IPS-NIHi7 (cell line): ENCODE measurements around the gene GP9.

Experiments used
- DNase-seq: peaks from one replicate; pipeline ENCODE4 v3.0.0; 2012; ENCODE audit warnings: mixed read lengths; ENCODE audit errors: extremely low spot score

Gene GP9

DNA sequence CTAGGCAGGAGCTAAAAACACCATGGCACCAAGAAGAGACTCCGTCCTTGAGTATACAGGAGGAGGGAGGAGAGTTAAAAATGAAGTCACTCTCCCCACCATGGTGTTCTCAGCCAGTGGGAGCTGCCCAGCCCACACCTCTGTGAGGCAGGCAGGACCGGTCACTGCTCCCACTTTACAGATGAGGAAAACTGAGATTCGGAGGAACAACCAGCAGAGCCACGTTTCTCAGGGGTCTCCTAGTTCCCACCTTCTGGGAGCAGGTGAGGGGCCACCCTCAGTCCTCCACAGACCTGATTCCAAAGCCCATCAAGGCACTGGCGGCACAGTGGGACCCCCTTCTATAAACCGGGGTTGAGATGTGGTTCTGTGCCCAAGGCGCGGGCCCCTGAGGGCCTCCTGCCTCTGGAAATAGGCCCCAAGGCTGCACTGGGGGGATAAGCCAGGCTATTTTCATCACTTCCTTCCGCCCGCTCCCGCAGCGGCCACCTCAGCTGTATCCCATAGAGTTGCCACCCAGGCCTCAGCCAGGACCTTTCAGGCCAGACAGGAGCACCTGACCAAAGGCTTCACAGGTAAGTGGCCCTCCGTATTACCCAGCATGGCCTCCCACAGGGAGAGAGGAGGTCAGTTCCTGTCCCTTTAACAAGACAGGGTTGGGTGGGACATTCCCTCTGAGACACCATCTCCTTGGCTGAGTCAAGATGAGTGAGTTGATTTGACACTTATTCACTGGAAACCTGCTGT is at the start of gene GP9:
GP9 (plus strand) TSS at position 504 of the 747 bp plus-strand sequence. CDS start 961 bp downstream, outside the sequence.
- no peak for DNase-seq

DNA sequence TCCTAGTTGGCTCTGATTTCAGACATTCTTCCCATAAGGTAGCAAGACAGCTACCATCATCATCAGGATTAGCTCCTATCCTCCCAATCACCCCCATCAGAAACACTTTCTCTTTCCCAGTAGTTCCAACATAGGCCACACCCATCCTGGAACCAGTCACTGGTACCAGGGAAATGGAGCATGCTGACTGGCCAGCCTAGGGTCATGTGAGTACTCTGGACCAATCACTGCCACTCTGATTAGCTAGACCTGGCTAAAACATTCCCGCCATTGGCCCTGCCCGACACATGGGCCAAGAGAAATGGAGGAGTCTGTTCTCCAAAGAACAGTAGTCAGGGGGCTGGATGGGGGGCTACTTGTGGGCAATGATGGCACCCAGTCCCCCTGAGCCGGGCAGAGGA is 47.1 kb upstream of the GP9 start:
- no peak for DNase-seq

DNA sequence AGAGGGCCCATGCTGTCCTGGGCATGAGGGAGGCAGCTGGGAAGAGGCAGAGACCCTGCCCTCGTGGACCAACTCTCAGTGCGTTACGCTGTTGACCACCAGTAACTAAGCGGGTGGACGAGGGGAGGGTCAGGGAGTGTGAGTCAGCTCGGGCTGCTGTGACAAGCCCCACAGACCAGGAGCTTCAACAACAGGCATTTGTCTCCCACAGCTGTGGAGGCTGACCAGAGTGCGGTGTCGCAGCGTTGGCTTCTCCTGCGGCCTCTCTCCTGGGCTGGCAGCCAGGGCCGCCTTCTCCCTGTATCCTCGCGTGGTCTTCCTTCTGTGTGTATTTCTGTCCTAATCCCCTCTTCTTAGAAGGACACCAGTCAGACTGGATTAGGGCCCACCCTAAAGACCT is 46.4 kb upstream of the GP9 start:
- DNase-seq, result no peak

DNA sequence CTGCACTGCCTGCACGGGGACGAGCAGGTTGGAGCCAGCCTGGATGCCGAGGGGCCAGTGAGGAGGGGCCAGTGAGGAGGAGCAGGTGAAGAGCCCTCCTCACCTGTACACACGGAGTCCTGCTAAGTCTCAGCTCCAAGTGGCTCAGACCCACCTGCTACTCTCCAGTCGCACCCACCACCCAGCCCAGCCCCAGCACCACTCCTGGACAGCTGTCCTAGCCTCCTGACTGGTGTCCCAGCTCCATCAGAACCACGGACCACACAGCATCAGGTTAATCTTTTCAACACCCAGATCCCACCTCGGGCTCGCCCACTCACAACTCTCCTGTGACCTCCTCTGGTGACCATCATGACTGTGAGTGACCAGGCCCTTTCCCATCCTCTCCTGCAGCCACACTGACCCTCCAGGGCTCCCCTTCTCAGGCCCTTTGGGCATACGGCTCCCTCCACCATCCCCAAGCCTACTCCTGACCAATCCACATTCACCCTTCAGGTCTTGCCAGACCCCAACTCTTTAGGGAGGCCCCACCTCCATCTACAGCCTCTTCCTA is 45.7 kb upstream of the GP9 start:
- no peak for DNase-seq

DNA sequence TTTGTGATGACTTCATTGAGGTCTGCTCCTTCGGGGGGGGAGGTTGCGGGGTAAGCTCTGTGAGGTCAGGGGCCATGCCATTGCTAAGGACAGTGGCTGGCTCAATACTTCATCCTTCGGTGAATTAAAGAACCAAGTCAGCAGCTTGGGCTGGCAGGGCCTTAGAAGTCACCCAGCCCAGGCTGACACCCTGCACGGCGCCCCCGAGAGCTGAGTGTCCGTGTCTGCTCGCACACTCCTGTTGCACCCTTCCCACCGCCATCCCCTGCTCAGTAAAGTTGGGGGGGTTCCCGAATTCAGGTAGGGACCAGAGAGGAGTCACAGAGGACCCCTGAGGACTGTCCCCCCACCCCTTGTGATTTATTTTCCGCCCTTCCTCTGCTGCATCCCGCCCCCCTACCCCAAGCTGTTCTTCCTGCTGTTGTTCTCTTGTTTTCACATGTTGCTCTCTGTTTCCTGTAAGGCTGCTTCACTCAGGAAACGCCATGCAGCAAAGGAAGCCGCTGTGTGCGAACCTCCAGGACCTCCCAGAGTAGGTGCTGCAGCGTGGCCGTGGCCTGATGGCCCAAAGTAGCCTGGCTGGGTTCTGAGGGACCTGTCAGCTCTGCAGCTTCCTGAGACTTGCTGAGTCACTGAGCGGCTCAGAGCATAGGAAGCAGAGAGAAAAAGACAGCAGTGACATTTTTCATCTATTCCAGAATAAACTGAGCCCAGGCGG is 45.0 kb upstream of the GP9 start:
- DNase-seq, result no peak

DNA sequence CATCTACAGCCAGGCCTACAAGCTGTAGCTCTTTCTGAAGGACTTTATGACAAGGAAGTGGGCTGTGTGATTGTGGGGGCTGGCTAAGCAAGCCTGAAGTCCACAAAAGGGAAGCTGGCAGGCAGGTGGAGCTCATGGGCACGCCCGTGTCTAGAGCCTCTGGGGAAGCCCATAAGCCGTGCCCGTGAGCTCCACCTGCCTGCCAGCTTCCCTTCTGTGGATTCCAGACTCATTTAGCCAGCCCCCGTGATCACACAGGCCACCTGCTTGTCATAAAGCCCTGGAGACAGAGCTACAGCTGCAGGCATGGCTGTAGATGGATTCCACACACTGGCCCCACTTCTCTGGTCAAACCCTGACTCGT is 44.2 kb upstream of the GP9 start:
- no peak for DNase-seq

DNA sequence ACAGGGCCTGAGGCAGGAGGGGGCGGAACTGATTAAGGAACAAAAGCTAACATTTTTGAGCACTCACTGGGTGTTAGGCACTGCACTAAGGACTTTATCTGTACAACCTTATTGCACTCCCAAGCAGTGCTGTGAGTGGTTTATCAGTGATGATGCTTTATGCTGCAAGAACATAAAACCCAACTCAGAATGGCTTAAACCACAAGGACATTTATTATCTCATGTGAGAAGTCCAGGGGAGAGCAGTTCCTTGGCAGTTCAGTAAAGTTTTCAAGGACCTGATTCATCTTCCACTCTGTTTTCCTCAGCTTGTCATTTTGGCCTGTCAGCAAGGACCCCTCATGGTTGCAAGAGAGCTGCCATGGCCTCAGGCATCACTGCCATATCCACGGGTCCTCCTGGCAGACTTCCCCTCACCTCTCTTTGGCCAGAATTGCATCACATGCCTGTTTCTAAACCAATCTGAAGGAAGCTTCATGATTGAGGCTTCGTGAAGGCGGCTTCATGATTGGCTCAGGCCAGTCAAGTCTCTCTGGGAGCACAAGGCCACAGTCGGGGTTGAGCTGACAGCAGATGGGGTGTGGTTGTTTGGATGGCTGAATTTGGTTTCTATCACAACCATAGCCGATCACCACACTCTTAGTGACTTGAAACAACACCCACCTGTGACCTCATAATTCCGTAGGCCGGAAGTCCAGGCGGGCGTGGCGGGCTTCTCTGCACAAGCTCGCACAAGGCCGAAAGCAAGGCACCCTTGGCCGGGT is 43.7 kb upstream of the GP9 start:
- no peak for DNase-seq

GRCh38 chr3:129017484-129017899 is 43.1 kb upstream of the GP9 start:
- DNase-seq, result no peak

GRCh38 chr3:129018271-129018670 is 42.3 kb upstream of the GP9 start:
- DNase-seq, result no peak

GRCh38 chr3:129018751-129019150 is 41.8 kb upstream of the GP9 start:
- DNase-seq, result no peak

- no peak for DNase-seq
Observed at GRCh38 chr3:129019266-129019665, 41.3 kb upstream of the GP9 start.

GRCh38 chr3:129020691-129021090 is 39.9 kb upstream of the GP9 start:
- no peak for DNase-seq

DNA sequence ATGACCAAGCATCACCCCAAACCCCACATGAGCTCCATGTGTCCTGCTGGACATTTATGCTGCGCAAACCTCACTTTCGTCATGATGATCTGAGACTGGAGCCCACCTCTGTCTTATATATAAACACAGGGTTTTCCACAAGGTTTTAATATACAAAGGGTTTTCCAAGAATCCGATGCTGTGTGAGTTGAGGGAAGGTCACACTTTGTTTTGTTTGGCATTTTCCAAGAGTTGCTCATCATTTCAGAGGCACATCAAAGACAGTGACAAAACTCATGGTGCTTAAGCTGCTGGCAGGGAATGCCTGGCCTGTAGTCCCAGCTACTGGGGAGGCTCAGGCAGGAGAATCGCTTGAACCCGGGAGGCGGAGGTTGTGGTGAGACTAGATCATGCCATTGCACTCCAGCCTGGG is 39.4 kb upstream of the GP9 start:
- DNase-seq, result no peak

- DNase-seq, result no peak
Observed at GRCh38 chr3:129022114-129023007, 38.2 kb upstream of the GP9 start.

GRCh38 chr3:129023008-129023358 is 37.6 kb upstream of the GP9 start:
- no peak for DNase-seq

DNA sequence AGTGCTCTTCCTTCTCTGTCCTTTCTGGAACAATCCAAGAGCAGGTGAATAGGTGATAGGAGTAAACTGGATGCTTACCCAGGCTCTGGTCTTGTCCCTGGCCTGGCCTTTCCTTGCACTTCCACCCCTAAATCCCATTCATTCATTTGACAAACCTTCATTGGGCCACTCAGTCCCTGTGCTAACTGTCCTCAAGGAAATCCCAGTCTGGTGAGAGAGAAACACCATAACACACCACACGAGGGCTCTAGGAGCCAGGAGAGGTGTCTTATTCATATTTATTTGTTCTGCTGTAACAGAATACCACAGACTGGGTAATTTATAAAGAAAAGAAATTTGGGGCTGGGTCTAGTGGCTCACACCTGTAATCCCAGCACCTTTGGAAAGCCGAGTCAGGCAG is 36.7 kb upstream of the GP9 start:
- no peak for DNase-seq

DNA sequence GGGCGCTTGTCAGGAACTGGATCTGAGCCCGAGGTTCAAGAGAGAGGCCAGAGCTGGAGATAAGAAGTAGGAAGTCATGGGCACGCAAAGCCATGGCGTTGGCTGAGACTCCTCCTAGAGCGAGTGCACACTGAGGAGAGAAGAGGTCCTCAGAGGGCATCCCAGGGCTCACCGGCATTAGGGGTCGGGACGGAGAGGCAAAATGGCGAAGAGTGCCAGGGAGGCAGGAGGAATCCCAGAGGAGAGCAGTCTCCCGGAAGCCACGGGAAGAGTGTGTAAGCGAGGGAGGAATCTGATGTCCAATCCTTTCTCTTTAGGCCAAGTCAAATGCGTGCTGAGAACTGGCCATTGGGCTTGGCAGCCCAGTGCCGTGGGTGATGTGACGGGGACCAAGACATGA is 35.5 kb upstream of the GP9 start:
- DNase-seq, result no peak

- DNase-seq, result no peak
Observed at GRCh38 chr3:129025691-129026435, 34.7 kb upstream of the GP9 start.

DNA sequence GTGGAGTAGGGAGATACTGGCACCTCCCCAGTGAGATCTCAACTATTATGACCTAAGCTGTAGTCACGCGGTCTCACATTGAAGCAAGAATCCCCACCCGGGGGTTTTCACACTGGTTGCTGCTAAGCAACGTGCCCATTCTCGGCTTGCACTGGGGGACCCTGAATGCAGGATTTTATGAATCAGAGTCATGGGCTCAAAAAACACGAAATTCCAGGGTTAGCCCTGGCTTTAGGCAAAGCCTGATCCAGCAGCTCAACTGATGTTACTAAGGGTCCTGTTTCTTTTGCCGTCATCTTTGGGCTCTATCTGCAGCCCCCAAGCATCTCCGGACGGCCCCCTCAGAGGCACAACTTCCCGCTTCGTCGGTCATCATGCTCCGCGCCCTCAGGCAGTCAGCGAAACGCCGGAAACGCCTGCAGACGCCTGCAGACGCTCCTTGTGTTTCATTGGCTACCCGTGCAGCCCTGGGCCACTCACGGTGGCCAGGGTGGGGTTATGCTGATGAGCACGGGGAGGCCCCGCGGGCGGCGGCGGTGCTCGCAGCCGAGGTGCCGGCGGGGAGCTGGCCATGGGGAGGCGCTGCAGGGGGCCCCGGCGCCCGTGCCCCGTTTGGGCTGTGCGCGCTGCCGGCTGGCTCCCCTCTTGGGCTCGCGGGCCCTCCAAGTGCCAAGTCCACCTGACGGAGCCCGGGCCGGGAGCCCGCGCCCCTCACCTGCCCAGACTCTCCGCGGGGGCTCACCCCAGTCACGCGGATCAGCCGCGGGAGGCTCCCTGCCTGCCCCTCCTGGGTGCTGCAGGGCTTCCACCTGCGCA is 33.6 kb upstream of the GP9 start:
- peak; percentile 98 for DNase-seq

- no peak for DNase-seq
Observed at GRCh38 chr3:129027544-129027880, 33.1 kb upstream of the GP9 start.
